Hematopoietic multipotent progenitor cell treated with erythropoietin and hydrocortisone succinate and interleukin-3 and kit ligand, for 17 days (in vitro differentiated cells): ENCODE measurements around the gene MBD3L5.
"Not testable (repeated sequence)": the region's sequence is repeated elsewhere in the genome, so short reads cannot be mapped to it uniquely, and the experiment has no call there.

Experiments used
- DNase-seq: peaks from one replicate; pipeline ENCODE4 v3.0.0-alpha.2; 2015; ENCODE audit warnings: low spot score

Gene MBD3L5

DNA sequence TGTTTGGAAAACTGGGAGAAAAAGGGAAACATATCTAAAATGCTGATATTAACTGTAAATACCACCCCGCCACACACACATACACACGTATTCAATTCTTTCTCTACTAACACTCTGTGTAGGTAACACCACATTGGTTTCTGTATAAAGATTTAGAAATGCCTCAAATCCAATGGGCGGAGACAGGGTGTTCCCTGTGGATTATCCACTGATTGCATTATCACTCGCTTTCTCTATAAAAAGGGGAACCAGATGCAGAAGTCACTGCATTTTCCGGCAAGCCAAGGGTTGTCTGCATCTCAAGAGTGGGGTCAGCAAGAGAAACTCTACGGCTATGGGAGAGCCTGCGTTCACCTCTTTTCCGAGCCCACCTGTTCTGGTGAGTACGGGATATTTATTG lies at the start of gene MBD3L5:
Gene MBD3L5 (plus strand): TSS at position 301 of the 400 bp plus-strand sequence. CDS start 34 bp downstream, at position 335.
- not testable (repeated sequence) for DNase-seq

DNA sequence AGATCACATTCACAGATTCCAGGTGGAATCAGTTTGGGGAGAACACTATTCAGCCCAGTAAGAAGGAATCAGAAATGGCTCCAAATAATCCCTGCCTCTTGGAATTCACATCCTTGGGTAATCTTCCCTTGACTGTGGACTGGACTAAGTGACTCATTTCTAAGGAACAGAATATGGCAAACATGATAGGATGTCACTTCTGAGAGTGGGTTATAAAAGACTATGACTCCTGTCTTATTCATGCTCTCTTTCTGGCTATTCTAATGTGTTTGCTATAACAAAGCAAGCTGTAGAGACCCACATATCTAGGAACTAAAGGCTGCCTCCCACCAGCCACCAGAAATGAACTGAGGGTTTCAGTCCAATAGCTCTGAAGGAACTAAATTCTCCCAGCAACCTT lies 46.9 kb upstream of the MBD3L5 start:
- DNase-seq, result no peak

DNA sequence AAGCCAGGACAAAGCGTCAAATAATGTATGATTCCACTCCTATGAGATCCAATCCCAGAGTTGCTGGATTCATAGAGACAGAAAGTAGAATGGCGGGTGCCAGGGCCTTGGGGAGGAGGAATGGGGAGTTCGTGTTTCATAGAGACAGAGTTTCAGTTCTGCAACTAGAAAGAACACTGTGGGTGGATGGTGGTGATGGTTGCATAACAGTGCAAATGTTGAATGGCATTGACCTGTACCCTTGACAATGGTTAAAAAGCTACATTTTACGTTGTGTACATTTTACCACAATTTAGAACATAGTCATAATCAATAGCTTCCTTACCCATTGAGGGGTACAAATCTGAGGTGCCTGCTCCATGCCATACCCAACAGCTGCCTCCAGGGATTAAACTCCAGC lies 42.5 kb upstream of the MBD3L5 start:
- no peak for DNase-seq

DNA sequence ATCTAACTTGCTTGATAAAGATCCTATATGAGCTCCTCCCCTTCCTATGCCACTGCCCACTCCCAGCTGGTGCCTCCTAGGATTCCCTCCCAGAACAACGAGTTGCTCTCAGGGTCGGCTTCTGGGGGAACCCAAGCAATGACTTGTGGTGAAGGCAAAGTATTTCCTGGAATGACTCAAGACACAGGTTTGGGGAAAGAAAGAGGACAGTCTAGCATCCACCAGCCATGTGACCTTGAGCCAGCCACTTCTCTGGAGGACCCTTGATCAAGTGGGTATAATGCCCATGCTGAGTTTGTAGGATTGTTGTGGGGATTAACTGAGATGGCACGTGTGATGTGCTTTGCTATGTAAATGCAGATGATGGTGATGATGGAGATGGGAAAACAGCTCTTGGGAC lies 42.1 kb upstream of the MBD3L5 start:
- no peak for DNase-seq

DNA sequence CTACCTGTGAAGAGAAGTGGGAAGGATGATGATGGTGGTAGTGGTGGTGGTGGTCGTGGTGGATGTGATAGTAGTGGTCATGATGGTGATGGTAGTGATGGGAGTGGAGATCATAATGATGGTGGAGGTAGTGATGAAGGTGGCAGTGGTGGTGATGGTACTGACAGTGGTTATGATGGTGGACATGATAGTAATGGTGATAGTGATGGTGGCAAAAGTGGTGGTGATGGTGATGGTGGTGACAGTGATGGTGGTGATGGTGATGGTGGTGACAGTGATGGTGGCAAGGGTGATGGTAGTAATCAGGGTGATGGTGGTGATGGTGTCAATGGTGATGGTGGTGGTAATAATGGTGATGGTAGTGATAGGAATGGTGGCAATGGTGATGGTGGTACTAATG lies 35.3 kb upstream of the MBD3L5 start:
- DNase-seq, result no peak

DNA sequence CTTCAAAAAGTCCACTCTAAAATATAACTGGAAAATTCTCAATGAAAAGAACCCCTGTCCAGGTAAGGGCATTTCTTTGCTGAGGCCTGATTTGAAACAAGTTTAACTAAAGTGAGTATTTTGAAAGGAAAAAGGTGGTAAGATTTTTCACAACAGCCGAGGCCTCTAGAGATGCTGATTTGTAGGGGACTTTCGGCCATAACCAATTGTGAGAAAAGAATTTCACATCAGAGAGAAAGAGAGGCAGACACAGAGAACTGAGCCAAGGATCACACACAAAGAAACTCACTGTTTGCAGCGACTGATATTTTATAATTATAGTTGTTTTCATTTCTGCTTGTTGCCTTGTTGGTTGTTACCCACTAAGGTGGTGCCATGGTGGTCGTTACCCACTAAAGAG lies 33.6 kb upstream of the MBD3L5 start:
- no peak for DNase-seq

DNA sequence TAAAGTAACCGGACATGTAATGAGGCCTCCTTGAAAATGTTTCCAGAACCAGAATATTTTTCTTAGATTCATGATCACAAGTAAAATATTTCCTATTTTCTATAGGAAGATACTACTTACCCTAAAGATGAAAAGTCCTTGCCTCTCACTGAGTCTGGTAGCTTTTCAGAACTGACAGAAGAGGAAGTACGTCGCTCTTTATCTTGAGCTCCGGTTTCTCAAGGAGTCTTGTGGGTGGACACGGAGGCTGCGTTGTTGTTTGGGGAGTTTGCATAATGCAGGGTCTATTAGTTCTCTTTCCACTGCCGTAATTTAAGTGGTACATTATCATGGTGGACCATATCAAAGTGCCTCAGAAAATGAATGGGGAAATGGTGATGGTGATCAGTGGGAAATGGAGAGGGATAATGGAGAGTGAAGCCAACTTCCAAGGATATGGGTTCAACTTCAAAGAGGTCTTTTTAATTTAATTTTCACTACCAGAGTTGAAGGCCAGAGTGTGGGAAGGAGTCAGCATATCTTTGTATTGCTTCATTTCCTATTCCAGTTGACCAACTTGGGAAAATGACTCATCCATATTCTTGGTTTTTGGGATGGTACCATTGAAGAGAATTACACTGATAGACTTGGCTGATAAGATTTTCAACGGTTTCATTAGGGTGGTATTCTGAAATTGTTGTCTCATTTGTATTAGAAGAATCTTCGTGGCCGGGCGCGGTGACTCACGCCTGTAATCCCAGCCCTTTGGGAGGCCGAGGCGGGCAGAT lies 32.5 kb upstream of the MBD3L5 start:
- DNase-seq, result no peak

DNA sequence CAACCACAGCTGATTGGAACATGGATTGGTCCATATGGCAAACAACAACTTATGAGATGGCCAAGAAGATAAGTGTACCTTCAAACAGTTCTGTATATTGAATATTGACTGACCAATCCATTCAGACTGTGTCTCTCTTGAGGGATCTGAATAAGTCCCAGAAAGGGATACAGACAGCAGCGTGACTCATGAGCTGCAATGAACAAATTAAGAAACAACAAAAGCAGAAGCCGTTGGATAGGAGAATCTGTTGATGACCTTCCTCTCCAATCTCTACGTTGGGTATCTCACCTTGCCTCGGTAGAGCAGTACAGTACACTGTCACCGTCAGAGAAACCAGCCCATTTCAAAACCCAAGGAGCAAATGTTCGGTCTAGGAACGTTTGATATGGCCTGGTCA lies 30.4 kb upstream of the MBD3L5 start:
- no peak for DNase-seq

DNA sequence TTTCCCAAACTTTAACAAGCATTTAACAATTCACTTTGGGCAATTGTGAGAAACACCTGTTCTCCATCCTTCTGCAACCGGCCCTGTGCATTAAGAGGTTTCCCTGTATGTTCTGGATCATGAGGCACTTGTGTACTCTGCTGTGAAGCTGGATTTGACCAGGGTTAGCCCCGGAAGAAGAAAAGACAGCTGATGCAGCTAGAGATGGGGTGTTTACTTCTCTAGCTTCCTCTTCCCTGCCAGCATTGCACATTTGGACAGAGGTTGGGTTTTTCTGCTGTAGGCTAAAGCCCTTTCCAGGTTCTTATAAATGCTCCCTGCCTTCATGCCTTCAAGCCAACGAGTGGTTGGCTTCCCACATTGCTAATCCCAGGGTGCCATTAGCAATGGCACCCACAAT lies 30.0 kb upstream of the MBD3L5 start:
- DNase-seq, result no peak

DNA sequence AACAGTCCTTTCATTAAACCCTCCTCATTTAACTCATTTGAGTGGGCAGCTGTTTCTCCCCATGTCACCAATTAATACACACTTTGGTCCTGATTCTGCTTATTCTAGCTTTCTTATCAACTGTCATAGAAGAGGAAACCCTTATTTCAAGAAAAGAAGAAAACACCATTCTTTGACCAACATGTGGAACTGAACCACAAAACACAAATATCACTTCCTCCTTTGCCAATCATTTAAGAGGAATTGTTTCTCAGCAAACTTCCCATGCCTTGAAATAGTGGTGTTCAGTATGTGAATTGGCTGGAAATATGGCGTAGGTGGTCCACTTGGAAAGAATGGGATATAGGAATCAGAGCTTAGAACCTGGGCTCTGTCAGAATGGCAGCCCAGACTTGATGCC lies 29.6 kb upstream of the MBD3L5 start:
- DNase-seq, result no peak

DNA sequence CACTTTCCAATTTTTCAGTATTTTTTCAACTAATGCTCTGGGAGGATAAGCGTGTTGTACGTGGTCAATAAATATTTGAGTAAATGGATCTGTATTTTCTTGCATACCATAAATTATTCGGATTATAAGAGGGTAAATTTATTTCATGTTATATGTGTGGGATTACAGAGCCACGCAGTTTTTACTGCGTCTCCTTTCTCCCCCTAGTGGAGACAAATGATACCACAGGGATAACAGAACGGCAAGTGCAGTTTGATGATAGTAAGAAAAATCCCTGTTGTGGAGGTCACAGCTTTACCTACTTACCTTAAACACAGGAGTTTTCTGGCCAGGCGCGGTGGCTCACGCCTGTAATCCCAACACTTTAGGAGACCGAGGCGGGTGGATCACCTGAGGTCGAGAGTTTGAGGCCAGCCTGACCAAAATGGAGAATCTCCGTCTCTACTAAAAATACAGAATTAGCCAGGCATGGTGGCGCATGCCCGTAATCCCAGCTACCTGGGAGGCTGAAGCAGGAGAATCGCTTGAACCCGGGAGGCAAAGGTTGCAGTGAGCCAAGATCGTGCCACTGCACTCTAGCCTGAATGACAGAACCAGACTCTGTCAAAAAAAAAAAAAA lies 26.0 kb upstream of the MBD3L5 start:
- DNase-seq, result no peak

DNA sequence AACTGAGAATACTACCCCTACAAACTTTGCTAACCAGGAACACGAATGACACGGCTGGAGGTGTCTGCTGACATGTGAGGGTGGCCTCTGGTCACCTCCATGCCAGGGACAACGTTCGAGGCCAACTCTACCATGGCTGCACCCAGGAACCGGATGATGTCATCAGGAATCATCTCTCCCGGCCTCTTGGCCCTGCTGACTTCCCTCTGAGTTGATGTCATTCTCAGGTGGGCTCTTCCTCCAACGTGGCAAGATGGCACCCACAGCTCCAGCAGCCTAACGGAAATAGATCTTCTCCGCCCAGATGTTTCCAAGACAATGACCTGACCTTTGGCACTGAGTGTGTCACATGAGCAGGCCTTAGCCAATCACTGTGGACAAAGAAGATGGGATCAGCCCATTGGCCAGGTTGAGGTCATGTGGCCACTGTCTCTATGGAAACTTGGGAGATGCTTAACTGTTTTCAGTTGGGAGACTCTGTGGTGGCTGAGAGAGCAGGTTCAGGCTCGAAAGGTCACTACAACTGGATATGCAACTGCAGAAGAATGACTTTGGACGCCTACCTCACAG lies 24.2 kb upstream of the MBD3L5 start:
- DNase-seq, result no peak

DNA sequence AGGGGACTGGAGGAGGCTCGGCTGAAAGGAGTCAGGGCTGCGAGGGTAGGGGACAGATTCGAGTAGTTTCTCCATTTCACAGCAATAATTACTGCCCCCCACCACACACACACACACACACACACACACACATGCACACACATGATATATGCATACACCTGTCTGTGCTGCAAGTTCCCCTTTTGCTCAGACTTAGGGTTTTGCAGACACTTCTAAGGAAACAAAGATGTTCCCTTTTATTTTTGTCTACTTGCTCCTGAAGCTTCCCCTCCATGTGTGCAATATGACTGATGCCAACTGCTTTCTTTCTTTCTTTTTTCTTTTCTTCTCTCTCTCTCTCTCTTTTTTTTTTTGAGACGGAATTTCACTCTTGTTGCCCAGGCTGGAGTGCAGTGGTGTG lies 22.5 kb upstream of the MBD3L5 start:
- DNase-seq, result no peak

DNA sequence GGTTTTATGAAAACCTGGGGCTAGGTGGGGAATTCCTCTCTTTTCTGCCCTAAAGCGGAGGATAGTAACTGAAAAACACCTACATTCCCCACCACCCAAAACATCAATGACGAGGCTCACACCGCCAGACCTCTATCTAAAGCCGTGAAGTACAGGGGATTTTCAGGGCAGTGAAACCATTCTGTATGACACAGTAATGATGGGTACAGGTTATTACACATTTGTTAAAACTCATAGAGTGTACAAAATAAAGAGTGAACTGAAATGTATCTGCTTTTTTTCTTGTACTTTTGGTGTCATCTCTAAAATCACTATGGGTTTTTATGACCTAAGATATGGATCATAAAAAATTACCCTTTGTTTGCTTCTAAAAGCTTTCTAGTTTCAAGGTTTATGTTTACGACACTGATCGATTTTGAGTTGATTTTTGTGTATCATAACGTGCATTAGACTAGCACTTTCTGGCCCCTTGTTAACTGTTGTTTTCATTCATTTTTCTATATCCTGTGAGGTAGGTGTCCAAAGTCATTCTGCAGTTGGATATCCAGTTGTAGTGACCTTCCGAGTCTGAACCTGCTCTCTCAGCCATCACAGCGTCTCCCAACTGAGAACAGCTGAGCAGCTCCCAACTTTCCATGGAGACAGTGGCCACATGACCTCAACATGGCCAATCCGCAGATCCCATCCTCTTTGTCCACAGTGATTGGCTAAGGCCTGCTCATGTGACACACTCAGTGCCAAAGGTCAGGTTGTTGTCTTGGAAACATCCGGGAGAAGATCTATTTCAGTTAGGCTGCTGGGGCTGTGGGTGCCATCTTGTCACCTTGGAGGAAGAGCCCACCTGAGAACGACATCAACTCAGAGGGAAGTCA lies 19.4 kb upstream of the MBD3L5 start:
- no peak for DNase-seq

DNA sequence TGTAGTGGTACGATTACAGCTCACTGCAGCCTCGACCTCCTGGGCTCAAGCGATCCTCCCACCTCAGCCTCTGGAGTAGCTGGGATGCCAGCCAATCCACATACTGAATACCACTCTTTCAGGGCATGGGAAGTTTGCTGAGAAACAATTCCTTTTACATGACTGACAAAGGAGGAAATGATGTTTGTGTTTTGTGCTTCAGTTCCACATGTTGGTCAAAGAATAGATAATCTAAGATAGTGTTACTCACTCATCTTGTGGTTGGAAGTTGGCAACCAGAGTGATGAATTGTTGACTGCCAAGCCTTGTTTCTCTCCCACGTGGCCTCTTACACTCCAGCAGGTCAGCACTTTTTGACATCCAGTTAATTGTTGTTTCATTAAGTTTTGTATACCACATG lies 16.7 kb upstream of the MBD3L5 start:
- DNase-seq, result no peak

DNA sequence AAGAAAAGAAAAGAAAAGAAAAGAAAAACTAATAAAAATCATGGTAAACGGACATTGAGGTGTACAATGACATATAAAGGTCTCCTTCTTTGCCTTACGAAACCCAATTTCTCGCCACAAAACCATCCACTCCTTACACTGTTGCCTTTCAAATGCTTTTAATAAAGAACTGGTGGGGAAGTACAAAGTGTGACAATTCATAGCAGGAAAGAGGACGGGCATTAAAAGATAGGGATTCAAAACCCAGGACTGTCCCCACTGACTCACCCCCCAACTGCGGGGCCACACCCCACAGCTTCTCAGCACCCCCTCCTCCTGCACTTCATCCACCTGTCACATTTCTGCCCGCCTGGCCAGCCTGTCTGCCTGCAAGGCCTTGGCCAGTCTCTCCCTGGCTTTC lies 11.6 kb upstream of the MBD3L5 start:
- DNase-seq, result no peak

DNA sequence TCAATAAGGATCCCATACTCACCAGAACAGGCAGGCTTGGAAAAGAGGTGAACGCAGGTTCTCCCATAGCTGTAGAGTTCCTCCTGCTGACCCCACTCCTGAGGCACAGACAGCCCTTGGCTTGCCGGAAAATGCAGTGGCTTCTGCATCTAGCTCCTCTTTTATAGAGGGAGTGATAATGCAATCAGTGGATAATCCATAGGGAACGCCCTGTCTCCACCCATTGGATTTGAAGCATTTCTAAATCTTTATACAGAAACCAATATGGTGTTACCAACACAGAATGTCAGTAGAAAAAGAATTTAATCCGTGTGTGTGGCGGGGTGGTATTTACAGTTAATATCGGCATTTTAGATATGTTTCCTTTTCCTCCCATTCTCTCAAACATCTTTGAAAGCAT lies 9.0 kb upstream of the MBD3L5 start, which contains the start of gene MBD3L2B:
Gene MBD3L2B (minus strand): TSS at position 101 of the 400 bp plus-strand sequence. CDS start 34 bp downstream, at position 67.
- not testable (repeated sequence) for DNase-seq

DNA sequence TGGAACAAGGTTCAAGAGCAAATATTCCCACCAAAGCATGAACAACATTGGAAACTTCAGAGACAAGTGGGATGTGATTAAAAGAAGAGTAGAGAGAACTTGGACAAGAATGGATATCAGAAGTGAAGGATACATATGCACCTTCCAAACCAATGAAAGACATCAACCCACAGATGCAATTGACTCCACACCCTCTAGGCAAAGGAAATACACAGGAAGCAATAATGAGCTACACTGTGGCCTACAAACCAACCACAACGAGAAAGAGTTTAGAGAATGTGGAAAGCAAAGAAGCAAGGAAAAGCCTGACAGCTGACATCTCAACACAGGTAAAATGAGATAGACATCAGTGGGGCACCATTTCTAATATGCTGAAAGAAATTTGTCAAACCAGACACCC lies 1.6 kb upstream of the MBD3L5 start:
- DNase-seq, result not testable (repeated sequence)

DNA sequence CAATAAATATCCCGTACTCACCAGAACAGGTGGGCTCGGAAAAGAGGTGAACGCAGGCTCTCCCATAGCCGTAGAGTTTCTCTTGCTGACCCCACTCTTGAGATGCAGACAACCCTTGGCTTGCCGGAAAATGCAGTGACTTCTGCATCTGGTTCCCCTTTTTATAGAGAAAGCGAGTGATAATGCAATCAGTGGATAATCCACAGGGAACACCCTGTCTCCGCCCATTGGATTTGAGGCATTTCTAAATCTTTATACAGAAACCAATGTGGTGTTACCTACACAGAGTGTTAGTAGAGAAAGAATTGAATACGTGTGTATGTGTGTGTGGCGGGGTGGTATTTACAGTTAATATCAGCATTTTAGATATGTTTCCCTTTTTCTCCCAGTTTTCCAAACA lies 9.7 kb downstream of the MBD3L5 start, which contains the start of gene MBD3L4:
Gene MBD3L4 (minus strand): TSS at position 101 of the 400 bp plus-strand sequence. CDS start 35 bp downstream, at position 66.
- not testable (repeated sequence) for DNase-seq

DNA sequence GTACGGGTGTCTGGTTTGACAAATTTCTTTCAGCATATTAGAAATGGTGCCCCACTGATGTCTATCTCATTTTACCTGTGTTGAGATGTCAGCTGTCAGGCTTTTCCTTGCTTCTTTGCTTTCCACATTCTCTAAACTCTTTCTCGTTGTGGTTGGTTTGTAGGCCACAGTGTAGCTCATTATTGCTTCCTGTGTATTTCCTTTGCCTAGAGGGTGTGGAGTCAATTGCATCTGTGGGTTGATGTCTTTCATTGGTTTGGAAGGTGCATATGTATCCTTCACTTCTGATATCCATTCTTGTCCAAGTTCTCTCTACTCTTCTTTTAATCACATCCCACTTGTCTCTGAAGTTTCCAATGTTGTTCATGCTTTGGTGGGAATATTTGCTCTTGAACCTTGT lies 11.2 kb downstream of the MBD3L5 start:
- DNase-seq, result not testable (repeated sequence)

DNA sequence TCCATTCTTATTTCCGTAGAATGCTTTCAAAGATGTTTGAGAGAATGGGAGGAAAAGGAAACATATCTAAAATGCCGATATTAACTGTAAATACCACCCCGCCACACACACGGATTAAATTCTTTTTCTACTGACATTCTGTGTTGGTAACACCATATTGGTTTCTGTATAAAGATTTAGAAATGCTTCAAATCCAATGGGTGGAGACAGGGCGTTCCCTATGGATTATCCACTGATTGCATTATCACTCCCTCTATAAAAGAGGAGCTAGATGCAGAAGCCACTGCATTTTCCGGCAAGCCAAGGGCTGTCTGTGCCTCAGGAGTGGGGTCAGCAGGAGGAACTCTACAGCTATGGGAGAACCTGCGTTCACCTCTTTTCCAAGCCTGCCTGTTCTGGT lies 18.6 kb downstream of the MBD3L5 start, which contains the start of gene MBD3L2:
Gene MBD3L2 (plus strand): TSS at position 301 of the 400 bp plus-strand sequence. CDS start 53 bp downstream, at position 354.
- DNase-seq, result not testable (repeated sequence)

DNA sequence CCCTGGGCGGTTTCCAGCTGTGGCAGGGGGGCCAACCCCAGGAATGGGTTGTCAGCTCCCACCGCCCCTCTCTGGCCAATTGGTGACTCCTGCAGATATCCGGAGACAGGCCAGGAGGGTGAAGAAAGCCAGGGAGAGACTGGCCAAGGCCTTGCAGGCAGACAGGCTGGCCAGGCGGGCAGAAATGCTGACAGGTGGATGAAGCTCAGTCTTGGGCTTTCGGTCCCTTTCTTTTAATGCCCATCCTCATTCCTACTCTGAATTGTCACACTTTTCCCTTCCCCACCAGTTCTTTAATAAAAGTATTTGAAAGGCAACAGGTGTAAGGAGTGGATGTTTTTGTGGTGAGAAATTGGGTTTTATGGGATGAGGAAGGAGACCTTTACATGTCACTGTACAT lies 21.0 kb downstream of the MBD3L5 start:
- not testable (repeated sequence) for DNase-seq
